Renal cortex interstitium (tissue), 15 donors: Measurements from ENCODE around the gene MCCC2. TPM values are rescaled to one million over a fixed set of nuclear protein-coding genes. Genes with fewer than 3 reads are reported as not detected.
"Not testable (repeated sequence)": the region's sequence is repeated elsewhere in the genome, so short reads cannot be mapped to it uniquely, and the experiment has no call there.

Source experiments
- DNase-seq, 11 donors: peaks; one replicate each; pipeline ENCODE4 v3.0.0-alpha.2; 2013; ENCODE audit warnings: low read depth in 9 of 11, low spot score in 4 of 11; ENCODE audit errors: extremely low read depth in 1 of 11
- long read RNA-seq, 16 experiments: transcript quantifications; one replicate each; lab custom pipeline, GENCODE V29; 2026
- polyA plus RNA-seq, 3 donors: library from polyadenylated mRNA; unstranded; fragments of 120-200 nt; gene quantifications; one replicate each; pipeline ENCODE4 v1.2.1, GENCODE V29; 2013; ENCODE audit not compliant: insufficient read length in 3 of 3

Gene MCCC2
- 10 to 100 TPM; 57.6 to 71.9 (median 63.9) TPM for polyA plus RNA-seq
- long read RNA-seq, donor 1 = 0 reads
- long read RNA-seq, donor 2, partial matches to known transcripts = 0 of 3 reads
- long read RNA-seq, donor 2, other reads (novel, unspliced or antisense) = 0 of 3 reads
- long read RNA-seq, donor 3, transcript MCCC2-201 (17 exons, 3,665 nt) = major isoform, 13 of 19 reads
- long read RNA-seq, donor 3, partial matches to known transcripts = 5 of 19 reads
- long read RNA-seq, donor 3, other reads (novel, unspliced or antisense) = 0 of 19 reads
- long read RNA-seq, donor 4, partial matches to known transcripts = 0 of 5 reads
- long read RNA-seq, donor 4, other reads (novel, unspliced or antisense) = 0 of 5 reads
- long read RNA-seq, donor 5 = 0 reads
- long read RNA-seq, donor 6, transcript MCCC2-201 (17 exons, 3,665 nt) = major isoform, 6 of 62 reads
- long read RNA-seq, donor 6, partial matches to known transcripts = 56 of 62 reads
- long read RNA-seq, donor 6, other reads (novel, unspliced or antisense) = 0 of 62 reads
- long read RNA-seq, donor 7, partial matches to known transcripts = 0 of 1 reads
- long read RNA-seq, donor 7, other reads (novel, unspliced or antisense) = 0 of 1 reads
- long read RNA-seq, donor 8 = 0 reads
- long read RNA-seq, donor 9, partial matches to known transcripts = 0 of 3 reads
- long read RNA-seq, donor 9, other reads (novel, unspliced or antisense) = 0 of 3 reads
- long read RNA-seq, donor 10, partial matches to known transcripts = 0 of 4 reads
- long read RNA-seq, donor 10, other reads (novel, unspliced or antisense) = 0 of 4 reads
- long read RNA-seq, donor 11, transcript MCCC2-201 (17 exons, 3,665 nt) = major isoform, 5 of 5 reads
- long read RNA-seq, donor 11, partial matches to known transcripts = 0 of 5 reads
- long read RNA-seq, donor 11, other reads (novel, unspliced or antisense) = 0 of 5 reads
- long read RNA-seq, donor 12 = 0 reads
- long read RNA-seq, donor 13 = 0 reads
- long read RNA-seq, donor 14, partial matches to known transcripts = 48 of 51 reads
- long read RNA-seq, donor 14, other reads (novel, unspliced or antisense) = 0 of 51 reads
- long read RNA-seq, donor 15, partial matches to known transcripts = 0 of 1 reads
- long read RNA-seq, donor 15, other reads (novel, unspliced or antisense) = 0 of 1 reads
- long read RNA-seq, donor 16, transcript MCCC2-201 (17 exons, 3,665 nt) = major isoform, 8 of 8 reads
- long read RNA-seq, donor 16, partial matches to known transcripts = 0 of 8 reads
- long read RNA-seq, donor 16, other reads (novel, unspliced or antisense) = 0 of 8 reads

- peak; percentile 73 to 94 (median 87) for DNase-seq
These were observed at the start of gene MCCC2 for GRCh38 chr5:71586941-71587765. MCCC2 (plus strand) TSS chr5:71587340; CDS start chr5:71587426, 86 bp downstream.

DNA sequence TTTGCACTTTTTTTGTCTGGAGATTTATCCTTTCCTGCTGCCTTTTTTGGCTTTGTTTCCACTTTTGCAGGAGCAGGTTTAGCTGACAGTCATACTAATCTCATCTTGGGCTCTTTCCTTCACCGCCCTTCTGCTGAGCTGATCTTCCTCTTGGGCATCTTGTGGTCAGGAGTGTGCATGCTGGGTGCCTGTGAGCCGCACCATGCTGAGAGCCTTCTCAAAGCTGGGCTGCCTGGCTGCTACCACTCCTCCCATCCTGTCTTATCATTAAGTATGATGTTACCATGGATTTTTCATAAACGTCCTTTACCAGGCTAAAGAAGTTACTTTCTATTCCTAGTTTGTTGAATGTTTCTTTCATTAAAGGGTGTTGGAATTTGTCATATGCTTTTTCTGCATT is 49.5 kb upstream of the MCCC2 start:
- DNase-seq = no peak

- DNase-seq = not testable (repeated sequence)
These were observed 36.3 kb upstream of the MCCC2 start for GRCh38 chr5:71550885-71551284.

- not testable (repeated sequence) for DNase-seq
These were observed 35.6 kb upstream of the MCCC2 start for GRCh38 chr5:71551582-71551981.

- not testable (repeated sequence) for DNase-seq
These were observed 35.0 kb upstream of the MCCC2 start for GRCh38 chr5:71552026-71552749.

- DNase-seq = no peak
These were observed 24.0 kb upstream of the MCCC2 start for GRCh38 chr5:71563161-71563560.

GRCh38 chr5:71564895-71565294 is 22.2 kb upstream of the MCCC2 start:
- DNase-seq = no peak

- no peak for DNase-seq
These were observed 17.2 kb upstream of the MCCC2 start for GRCh38 chr5:71569748-71570509.

DNA sequence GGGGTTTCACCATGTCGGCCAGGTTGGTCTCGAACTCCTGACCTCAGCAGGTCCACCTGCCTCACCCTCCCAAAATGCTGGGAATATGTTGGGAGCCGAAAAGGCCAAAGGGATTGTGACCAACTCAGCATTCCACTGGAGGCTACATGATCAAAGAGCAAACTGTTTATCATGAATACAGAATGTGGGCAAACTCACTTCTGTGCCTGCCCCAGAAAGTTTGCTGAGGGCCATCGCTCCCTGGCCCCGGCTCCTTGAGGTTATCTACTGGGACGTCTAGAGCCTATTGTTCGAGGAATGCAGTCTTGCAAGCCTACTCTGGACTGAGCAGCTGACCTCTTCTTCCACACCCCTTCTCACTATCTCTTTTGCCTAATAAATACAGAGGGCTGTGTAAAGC is 15.3 kb upstream of the MCCC2 start:
- not testable (repeated sequence) for DNase-seq

- peak in 2 of 11 donors; percentile 1 to 15 for DNase-seq
These were observed 13.5 kb upstream of the MCCC2 start for GRCh38 chr5:71573591-71573990.

GRCh38 chr5:71575588-71575987 is 11.6 kb upstream of the MCCC2 start:
- DNase-seq = not testable (repeated sequence)

- DNase-seq = no peak
These were observed 10.9 kb upstream of the MCCC2 start for GRCh38 chr5:71576241-71576640.

- not testable (repeated sequence) for DNase-seq
These were observed 9.3 kb upstream of the MCCC2 start for GRCh38 chr5:71577839-71578238.

DNA sequence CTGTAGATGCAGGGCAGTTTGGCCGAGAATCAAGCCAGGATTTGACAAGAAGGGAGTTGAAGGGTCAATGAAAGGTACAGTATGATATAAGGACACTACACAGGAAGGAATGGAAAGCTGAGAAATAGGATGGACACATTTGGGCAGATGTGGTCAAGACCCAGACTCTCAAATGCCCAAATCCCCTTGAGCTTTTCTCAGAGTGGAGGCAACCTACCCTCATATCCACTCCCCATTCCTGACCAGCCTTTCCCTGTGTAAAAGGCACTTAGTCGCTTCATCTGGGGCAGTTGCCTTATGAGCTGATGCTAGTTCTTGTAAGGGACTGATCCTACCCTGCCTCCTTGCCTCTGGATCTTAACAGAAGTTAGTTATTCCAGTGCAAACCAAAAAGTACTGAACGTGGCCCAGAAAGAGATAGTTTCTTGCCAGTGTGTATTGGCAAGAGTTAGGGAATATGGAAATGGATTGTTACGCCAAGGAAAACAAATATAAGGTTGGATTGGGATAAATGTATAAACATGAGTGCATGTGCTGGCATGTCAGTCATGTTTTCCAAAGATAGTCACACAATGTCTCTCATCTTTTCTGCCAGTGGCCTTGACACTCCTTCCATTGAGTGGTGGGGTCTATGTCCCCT is 4.1 kb upstream of the MCCC2 start:
- DNase-seq = no peak

DNA sequence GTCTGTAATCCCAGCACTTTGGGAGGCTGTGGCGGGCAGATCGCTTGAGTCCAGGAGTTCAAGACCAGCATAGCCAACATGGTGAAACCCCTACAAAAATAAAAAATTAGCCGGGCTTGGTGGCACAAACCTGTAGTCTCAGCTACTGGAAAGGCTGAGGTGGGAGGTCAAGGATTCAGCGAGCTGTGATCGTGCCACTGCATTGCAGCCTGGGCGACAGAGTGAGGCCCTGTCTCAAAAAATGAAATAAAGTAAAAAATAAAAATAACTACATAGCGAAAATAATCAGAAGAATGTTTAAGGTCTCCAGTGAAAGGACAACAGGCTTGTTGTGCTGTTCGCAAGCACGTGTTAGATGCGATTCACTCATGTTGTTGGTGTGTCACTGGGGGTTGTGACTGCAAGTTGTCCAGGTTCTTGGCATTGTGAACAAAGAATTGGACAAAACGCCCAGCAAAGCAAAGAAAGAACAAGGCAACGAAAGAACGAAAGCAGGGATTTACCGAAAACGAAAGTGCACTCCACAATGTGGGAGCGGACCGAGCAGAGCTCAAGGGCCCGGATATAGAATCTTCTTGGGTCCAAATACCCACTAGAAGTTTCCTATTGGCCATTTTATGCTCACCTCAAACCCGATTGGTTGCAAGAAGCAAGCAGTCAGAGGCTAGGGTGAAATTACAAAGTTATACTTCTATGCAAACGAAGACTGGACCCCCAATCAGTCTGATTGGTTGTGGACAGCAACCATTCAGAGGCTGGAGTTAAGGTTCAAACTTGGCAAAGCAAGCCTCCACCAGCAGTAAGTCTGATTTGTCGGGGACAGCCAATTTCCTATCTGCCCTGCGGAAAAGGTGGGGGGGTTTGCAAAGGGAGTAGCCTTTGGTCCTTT is 844 bp upstream of the MCCC2 start:
- DNase-seq = peak in 3 of 11 donors; percentile 2 to 3 (median 3)
